GM19193 (cell line): Measurements from ENCODE around the gene NECAB2.

Experiments
- POLR2A ChIP-seq: IDR thresholded peaks from 4 replicates; pipeline ENCODE4 v1.6.1; 2011; ENCODE audit not compliant: insufficient read depth, insufficient read length; ENCODE audit errors: extremely low read depth

The NECAB2 gene

DNA sequence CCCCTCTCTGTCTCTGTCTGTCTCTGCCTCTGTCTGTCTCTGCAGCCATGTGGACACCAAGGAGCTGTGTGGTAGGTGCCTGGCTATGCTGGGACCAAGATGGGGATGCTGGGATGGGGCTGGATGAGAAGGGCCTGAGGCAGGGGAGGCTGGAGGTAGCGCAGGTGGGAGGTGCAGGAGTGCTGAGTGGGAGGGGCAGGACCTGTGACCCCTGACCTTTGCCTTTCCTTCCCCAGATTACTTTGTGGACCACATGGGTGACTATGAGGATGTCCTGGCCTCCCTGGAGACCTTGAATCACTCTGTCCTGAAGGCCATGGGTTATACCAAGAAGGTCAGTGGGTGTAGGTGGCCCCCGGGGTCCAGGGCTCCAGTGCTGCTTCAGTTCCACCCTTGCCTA is 12.8 kb downstream of the NECAB2 start:
- no peak for TF ChIP-seq POLR2A

- no peak for TF ChIP-seq POLR2A
These were observed 13.8 kb downstream of the NECAB2 start for GRCh38 chr16:83981799-83982198.

DNA sequence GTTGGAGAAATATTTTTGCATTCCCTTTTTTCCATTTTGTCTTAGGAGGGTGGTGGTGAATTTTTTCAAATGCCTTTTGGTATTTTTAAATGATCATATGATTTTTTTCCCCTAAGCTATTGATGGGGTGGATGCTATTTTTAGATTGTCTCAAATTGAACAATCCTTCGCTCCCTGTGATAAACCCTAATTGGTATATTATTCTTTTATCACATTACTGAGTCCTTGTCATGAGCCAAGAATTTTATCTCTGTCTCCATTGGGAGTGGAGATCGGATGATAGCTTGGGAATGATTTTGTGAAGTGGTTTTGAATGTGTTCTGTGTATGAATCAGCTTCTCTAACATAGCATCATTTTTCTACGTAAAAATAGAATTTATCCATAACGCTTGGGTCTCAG is 15.4 kb downstream of the NECAB2 start:
- no peak for TF ChIP-seq POLR2A

- no peak for TF ChIP-seq POLR2A
These were observed 21.3 kb downstream of the NECAB2 start for GRCh38 chr16:83989300-83989699.

DNA sequence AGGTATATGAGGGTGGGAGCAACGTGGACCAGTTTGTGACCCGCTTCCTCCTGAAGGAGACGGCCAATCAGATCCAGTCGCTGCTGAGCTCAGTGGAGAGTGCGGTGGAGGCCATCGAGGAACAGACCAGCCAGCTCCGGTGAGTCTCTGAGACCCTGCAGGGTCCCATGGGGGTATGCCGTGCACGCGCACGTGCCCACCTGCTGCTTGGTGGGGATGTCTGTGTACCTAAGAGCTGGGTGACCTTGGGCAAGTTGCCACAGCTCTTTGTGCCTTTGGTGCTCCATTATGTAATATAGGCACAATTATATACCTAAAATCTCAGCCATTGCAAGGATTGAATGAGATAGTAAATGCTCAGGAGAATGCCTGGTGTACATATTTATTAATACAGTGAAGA is 22.4 kb downstream of the NECAB2 start:
- TF ChIP-seq POLR2A, result no peak

DNA sequence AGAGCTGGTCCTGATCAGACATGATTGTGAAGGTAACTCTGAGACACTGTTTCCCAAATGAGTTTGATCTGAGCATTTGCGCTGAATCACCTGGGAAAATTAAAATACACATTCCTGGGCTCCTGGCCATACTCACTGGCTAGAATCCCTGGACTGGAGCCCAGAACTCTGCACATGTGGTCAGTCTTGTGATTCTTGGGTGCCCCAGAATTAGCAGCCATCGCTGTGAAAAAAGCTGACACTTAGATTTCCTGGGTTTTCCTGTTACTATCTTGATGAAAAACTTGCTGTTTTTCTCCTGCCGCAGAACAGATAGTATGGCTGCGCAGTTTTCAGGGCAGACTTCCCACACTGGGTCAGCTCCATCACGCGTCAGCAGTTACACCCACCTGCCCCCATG is 24.6 kb downstream of the NECAB2 start:
- TF ChIP-seq POLR2A, result no peak

DNA sequence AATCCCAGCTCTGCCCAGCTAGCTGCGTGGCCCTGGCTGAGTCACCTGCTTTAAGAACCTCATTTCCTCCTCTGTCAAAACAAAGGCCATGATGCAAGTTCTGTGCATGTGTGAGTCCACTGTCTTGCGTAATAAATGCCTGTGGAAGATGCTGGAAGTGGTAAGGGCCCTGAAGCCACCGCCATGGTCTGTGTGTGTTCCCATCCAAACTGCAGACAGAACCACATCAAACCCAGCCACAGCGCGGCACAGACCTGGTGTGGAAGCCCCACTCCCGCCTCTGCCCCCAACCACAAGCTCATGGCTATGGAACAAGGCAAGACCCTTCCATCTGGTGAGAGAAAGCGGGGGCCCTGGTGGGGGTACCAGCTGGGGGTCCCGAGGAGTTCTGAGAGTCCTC is 26.0 kb downstream of the NECAB2 start:
- TF ChIP-seq POLR2A, result no peak

- no peak for TF ChIP-seq POLR2A
These were observed 26.7 kb downstream of the NECAB2 start for GRCh38 chr16:83994703-83995102.

DNA sequence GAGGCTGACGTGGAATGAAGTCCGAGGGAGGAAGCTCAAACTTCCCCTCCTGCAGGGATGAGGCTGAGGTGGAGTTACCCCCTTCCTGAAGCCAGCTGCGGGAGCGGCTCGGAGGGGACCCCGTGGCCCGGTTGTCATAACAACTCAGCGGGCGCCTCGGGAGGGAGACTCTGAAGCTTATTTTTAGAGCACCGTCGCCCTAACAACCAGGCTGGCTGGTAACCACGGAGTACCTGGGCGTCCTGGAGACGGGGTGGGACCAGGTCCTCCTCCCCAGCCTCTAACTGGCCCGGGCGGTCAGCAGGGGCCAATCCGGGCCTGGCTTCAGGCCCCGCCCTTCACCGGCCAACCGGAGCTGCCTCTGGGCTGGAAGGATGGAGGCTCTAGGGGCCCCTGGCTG is 27.7 kb downstream of the NECAB2 start:
- TF ChIP-seq POLR2A, result no peak

GRCh38 chr16:83996481-83997252 is 28.6 kb downstream of the NECAB2 start:
- TF ChIP-seq POLR2A, result no peak

DNA sequence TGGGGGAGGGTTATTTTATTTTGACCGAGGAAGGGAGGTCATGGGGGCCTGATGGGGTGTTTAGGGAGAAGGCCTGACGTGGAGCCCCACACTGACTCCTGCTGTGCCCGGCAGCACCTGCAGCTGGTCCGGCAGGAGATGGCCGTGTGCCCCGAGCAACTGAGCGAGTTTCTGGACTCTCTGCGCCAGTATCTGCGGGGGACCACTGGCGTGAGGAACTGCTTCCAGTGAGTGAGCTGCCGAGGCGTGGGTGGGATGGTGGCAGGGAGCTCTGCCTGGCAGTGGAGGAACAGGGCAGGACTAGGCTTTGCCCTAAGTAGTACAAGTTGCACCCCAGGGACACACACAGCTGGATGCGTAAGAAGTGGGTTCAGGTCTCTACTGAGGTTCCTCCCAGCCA is 30.0 kb downstream of the NECAB2 start:
- no peak for TF ChIP-seq POLR2A

DNA sequence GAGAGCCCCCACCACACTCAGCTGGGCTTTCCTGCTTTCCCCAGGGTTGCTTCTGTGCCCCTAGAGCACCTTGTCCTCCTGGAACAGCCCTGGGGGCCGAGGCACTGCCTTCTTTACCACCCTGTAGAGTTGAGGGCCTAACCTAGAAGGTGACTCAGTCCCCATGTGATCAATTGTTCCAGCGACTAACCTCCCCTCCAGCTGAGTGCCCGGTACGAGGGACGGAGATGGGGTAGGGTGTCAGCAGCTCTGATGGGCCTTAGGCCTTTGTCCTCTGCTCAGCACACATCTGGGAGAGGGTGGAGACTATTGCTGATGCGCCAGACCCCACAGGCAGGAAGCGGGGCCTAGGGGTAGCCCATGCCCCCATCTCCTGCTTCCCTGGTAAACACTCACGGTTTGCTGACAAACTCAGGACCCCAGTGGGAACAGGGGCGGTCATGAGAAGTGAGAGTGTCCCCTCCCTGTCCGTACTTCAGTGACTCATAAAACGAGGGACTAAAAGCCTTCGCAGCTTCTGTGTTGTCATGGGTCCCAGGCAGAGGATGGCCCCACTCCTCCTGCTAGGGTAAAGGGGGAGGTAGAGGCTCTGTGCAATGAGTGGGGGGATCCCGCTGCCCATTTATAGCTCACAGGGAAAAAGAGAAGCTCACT is 33.1 kb downstream of the NECAB2 start:
- TF ChIP-seq POLR2A, result no peak

GRCh38 chr16:84001726-84002125 is 33.7 kb downstream of the NECAB2 start:
- no peak for TF ChIP-seq POLR2A

- no peak for TF ChIP-seq POLR2A
These were observed 35.0 kb downstream of the NECAB2 start for GRCh38 chr16:84003038-84003437.

DNA sequence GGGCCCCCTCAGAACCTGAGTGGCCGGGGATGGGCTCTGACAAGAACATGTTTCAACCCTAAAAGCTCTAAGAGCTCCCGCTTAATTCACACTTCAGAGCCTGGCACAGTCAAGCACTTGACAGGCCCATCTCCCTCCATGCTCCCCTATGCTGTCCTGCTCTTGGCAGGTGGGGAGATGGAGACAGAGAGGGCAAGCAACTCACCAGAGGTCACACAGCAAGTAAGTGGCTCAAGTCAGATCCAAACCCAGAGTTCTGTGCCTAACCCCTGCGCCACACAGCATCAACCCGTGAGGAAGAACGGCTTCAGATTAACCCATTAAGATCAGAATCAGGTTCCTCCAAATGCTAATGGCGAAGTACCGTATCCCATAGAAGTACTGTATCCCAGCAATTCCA is 36.4 kb downstream of the NECAB2 start:
- no peak for TF ChIP-seq POLR2A

DNA sequence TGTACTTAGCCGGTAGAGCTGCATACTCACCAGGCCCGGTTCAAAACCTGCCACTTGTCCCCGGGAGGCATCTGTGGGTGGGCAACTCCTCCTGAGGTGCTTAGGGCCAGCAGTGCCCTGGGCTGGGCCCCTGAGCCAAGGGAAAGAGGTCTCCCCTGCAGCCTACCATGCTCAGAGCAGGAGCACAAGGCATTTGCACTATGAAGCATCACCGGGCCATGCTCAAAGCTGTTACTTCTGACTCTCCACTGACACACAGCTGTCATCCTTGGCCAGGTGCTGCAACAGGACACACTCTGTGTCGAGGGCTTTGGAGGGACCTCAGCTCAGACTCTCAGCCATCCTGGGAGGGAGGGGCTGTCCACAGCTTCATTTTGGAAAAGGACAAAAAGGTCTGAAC is 37.3 kb downstream of the NECAB2 start:
- no peak for TF ChIP-seq POLR2A
